Adrenal gland (tissue), 12 donors: ENCODE measurements around the gene RNF169. TPM values are rescaled to one million over a fixed set of nuclear protein-coding genes. Genes with fewer than 3 reads are reported as not detected.

ENCODE experiments used
- DNase-seq, 7 donors: peaks; one replicate each; pipeline ENCODE4 v3.0.0-alpha.2; 2019 to 2020
- H3K27ac ChIP-seq, 5 donors: fragments of 200-600 bp; sonication (generic) in 4 of 5; 1 replicate in 3 of 5; 2 replicates in 2 of 5; pipeline versions ENCODE4 v1.5.1 to v1.8.0; 2016 to 2020; ENCODE audit warnings: mild to moderate bottlenecking in 1 of 5
- H3K27me3 ChIP-seq: fragments of 200-600 bp; 2 replicates; pipeline ENCODE4 v1.8.0; 2021
- H3K36me3 ChIP-seq, 2 donors: fragments of 200-600 bp; replicated peaks in 1 of 2; 1 replicate in 1 of 2; 2 replicates in 1 of 2; pipeline versions ENCODE4 v1.5.1 to v1.8.0; 2018 to 2022
- H3K4me1 ChIP-seq, 2 donors: fragments of 200-600 bp; replicated peaks in 1 of 2; 1 replicate in 1 of 2; 2 replicates in 1 of 2; pipeline versions ENCODE4 v1.5.1 to v1.8.0; 2018 to 2021
- H3K4me3 ChIP-seq, 4 donors: fragments of 200-600 bp; sonication (generic) in 3 of 4; one replicate each; pipeline ENCODE4 v1.5.1; 2016 to 2018
- H3K9me3 ChIP-seq, 3 donors: fragments of 200-600 bp; sonication (generic) in 1 of 3; replicated peaks in 1 of 3; 1 replicate in 2 of 3; 2 replicates in 1 of 3; pipeline versions ENCODE4 v1.5.1 to v1.8.0; 2016 to 2021
- CTCF ChIP-seq, 6 experiments: fragments of 450-650 bp in 4 of 6; fragments of 200-600 bp in 2 of 6; sonication (generic) in 1 of 6; IDR thresholded peaks; 1 replicate in 5 of 6; 2 replicates in 1 of 6; pipeline versions ENCODE4 v1.5.1 to v1.8.0; 2016 to 2021; ENCODE audit warnings: antibody characterized with exemption in 6 of 6, mild to moderate bottlenecking in 2 of 6, moderate library complexity in 1 of 6
- POLR2A ChIP-seq, 2 donors: fragments of 450-650 bp; IDR thresholded peaks; one replicate each; pipeline ENCODE4 v1.6.1; 2017; ENCODE audit warnings: antibody characterized with exemption in 2 of 2, mild to moderate bottlenecking in 2 of 2, moderate library complexity in 1 of 2
- WGBS, 4 donors: extraction: QIAGEN DNeasy Blood & Tissue Kit in 2 of 4; methylation state at CpG; one replicate each; pipeline versions ENCODE4 v1.1.5 to v1.1.7; 2013 to 2017; 5-methylcytosine and 5-hydroxymethylcytosine counted together
- intact Hi-C, 2 donors: fragments of 100-400 bp; cut with DNase I; formaldehyde crosslinking; loops; one replicate each; pipeline versions ENCODE4 v1.14.1 to v1.15.0; 2022 to 2023
- polyA plus RNA-seq, 3 donors: library from polyadenylated mRNA; stranded (reverse); fragments of 200-250 nt in 2 of 3; fragments of 350-450 nt in 1 of 3; fragmentation: Illumina TruSeq in 1 of 3; extraction: RNeasy Lipid Tissue Mini Kit (QIAGEN cat#74804) in 1 of 3; gene quantifications; one replicate each; pipeline ENCODE4 v1.2.3, GENCODE V29; 2013 to 2014
- total RNA-seq, 9 donors: library from RNA; depleted of rRNA in 4 of 9; stranded (reverse); fragments of >200 nt in 4 of 9; fragments of 120-200 nt in 1 of 9; fragmentation: NEBNext Ultra II Directional in 1 of 9; extraction: Animal tissue kit (Norgen Biotek cat#: 25700) in 1 of 9; gene quantifications; one replicate each; pipeline versions ENCODE4 v1.1.0 to v1.2.4, GENCODE V29; 2013 to 2023
- donor health status: healthy with polysubstance abuse.
- donor health status: Bipolar disorder and iron deficiency.
- donor health status: DM: yes; HTN: yes; CAD: no.
- donor health status: DM: no; HTN: no; CAD: no.
- donor health status: DM: no; HTN: no; CAD: no.
- donor health status: DM: yes; HTN: yes; CAD: no.

RNF169 gene
- total and polyA plus RNA-seq, 12 donors, result 1.9 to 17.8 (median 11.0) TPM

GRCh38 chr11:74847895-74848294 lies 99.2 kb downstream of the RNF169 start:
- H3K4me3 ChIP-seq, result no peak overlapping the region
- 97 to 100% (median 98%) methylated on average over 6 of the region's 6 CpGs for WGBS, 4 donors
- no peaks in the 10 kb centered on the region for H3K9me3 ChIP-seq
- intact Hi-C loops, result no loop called here
- TF ChIP-seq POLR2A (IDR thresholded peaks at IDR 0.05) (no peak), CTCF (IDR thresholded peaks at IDR 0.05) (no peak)
- H3K27ac ChIP-seq, result no peak overlapping the region
- H3K27me3 ChIP-seq, result no peaks in the 10 kb centered on the region
- peaks cover 0 to 25% of the 10 kb centered on the region in 2 donors for H3K36me3 ChIP-seq
- no peaks in the 10 kb centered on the region for H3K4me1 ChIP-seq
- no peak for DNase-seq

- Histone ChIP-seq H3K4me1 (no peaks in the 10 kb centered on the region), H3K9me3 (no peaks in the 10 kb centered on the region), H3K4me3 (no peak overlapping the region), H3K36me3 (peaks cover 0 to 16% of the 10 kb centered on the region in 2 donors), H3K27ac (no peak overlapping the region), H3K27me3 (no peaks in the 10 kb centered on the region)
- intact Hi-C loops, result no loop called here
- 72 to 85% (median 79%) methylated on average over 7 of the region's 7 CpGs for WGBS, 4 donors
- no peak for TF ChIP-seq POLR2A (IDR thresholded peaks at IDR 0.05)
- no peak for TF ChIP-seq CTCF (IDR thresholded peaks at IDR 0.05)
- no peak for DNase-seq
These were observed 101.1 kb downstream of the RNF169 start for GRCh38 chr11:74849525-74850391.

- no peak overlapping the region for H3K27ac ChIP-seq
- H3K4me3 ChIP-seq, result no peak overlapping the region
- TF ChIP-seq CTCF (IDR thresholded peaks at IDR 0.05) (no peak), POLR2A (IDR thresholded peaks at IDR 0.05) (no peak)
- 86 to 97% (median 96%) methylated on average over 4 of the region's 4 CpGs for WGBS, 4 donors
- no peaks in the 10 kb centered on the region for H3K27me3 ChIP-seq
- H3K36me3 ChIP-seq, result peaks cover 0 to 9% of the 10 kb centered on the region in 2 donors
- H3K4me1 ChIP-seq, result no peaks in the 10 kb centered on the region
- no peaks in the 10 kb centered on the region for H3K9me3 ChIP-seq
- no peak for DNase-seq
- intact Hi-C loops, result no loop called here
These were observed 104.6 kb downstream of the RNF169 start for GRCh38 chr11:74853223-74853622.

DNA sequence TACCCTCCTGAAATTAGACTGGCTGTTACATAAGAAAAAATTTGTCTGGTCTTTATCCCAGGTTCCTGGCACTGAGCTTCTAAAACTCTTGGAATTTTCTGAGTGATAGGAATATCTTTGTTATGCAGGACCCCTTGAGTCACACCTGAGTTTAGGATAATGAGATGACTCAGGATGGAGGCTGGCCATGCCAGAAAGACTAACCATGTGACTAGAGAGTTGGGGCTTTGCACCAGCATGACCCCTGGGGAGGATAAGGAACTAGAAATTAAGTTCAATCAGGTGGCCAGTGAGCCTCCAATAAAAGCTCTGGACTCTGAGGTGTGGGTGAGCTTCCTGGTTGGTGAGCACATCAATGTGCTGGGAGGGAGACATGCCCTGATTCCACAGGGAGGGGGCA lies 112.1 kb downstream of the RNF169 start:
- H3K36me3 ChIP-seq, result peaks cover 0 to 4% of the 10 kb centered on the region in 2 donors
- no peaks in the 10 kb centered on the region for H3K27me3 ChIP-seq
- no peak overlapping the region for H3K4me3 ChIP-seq
- DNase-seq, result no peak
- H3K9me3 ChIP-seq, result no peaks in the 10 kb centered on the region
- no peaks in the 10 kb centered on the region for H3K4me1 ChIP-seq
- no peak for TF ChIP-seq CTCF (IDR thresholded peaks at IDR 0.05)
- TF ChIP-seq POLR2A (IDR thresholded peaks at IDR 0.05), result no peak
- no peak overlapping the region for H3K27ac ChIP-seq
- intact Hi-C loops, result no loop called here
